Lower lobe of right lung (tissue), 2 donors: ENCODE data around the gene PTCD1. TPM values are rescaled to one million over a fixed set of nuclear protein-coding genes. Genes with fewer than 3 reads are reported as not detected.

ENCODE experiments used
- ATAC-seq, 2 donors: fragments of 200-7000 bp; cut with Tn5 transposase; one replicate each; pipeline ENCODE4 v1.9.1; 2020 to 2022; ENCODE audit warnings: mild to moderate bottlenecking in 2 of 2, moderate library complexity in 2 of 2
- DNase-seq: peaks from one replicate; pipeline ENCODE4 v3.0.0-alpha.2; 2020
- H3K27ac ChIP-seq: fragments of 200-600 bp; one replicate; pipeline ENCODE4 v1.8.0; 2022
- H3K27me3 ChIP-seq: fragments of 200-600 bp; one replicate; pipeline ENCODE4 v1.8.0; 2022; ENCODE audit warnings: low read depth
- H3K36me3 ChIP-seq: fragments of 200-600 bp; one replicate; pipeline ENCODE4 v1.8.0; 2022; ENCODE audit warnings: mild to moderate bottlenecking
- H3K4me1 ChIP-seq: fragments of 200-600 bp; one replicate; pipeline ENCODE4 v1.8.0; 2022
- H3K4me3 ChIP-seq: fragments of 200-600 bp; one replicate; pipeline ENCODE4 v1.8.0; 2022; ENCODE audit warnings: mild to moderate bottlenecking
- H3K9me3 ChIP-seq: fragments of 200-600 bp; one replicate; pipeline ENCODE4 v1.8.0; 2022
- intact Hi-C: fragments of 100-400 bp; cut with DNase I; formaldehyde crosslinking; loops from one replicate; pipeline ENCODE4 v1.11.0; 2022
- total RNA-seq: library from RNA; stranded (reverse); fragmentation: NEBNext Ultra II Directional; extraction: Animal tissue kit (Norgen Biotek cat#: 25700); gene quantifications from one replicate; pipeline ENCODE4 v1.2.1, GENCODE V29; 2021
- TF ChIP-seq, protein P1 (sequence below): fragments of 200-600 bp; IDR thresholded peaks from one replicate; pipeline ENCODE4 v1.8.0; 2022; ENCODE audit warnings: antibody characterized with exemption, mild to moderate bottlenecking
- donor health status: DM: no; HTN: yes; CAD: no; lungs with severe emphysema.

PTCD1 gene
- total RNA-seq, 1 donor from 2014 or later: 6.8 TPM

DNA sequence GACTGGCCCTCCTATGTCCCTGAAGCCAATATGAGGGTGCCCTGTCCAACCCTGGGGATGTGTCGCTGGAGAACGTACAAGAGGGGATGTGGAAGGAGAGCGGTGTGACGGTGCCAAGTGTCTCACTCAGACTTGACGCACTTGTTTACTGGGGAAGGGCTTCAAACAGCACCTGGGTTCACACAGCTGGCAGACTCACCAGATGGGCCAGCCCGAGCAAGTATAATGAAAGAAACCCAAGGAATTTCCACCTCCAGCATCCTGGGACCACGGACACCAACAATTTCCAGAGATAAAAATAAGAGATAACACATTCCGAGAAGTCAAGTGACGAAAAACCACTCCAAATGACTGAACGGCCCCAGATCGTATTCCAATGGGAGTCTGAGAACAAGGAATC, 22.1 kb upstream of the PTCD1 start:
- Histone ChIP-seq H3K27ac (no peak overlapping the region), H3K27me3 (no peaks in the 10 kb centered on the region), H3K4me3 (no peak overlapping the region), H3K9me3 (no peaks in the 10 kb centered on the region), H3K4me1 (peaks cover 31% of the 10 kb centered on the region), H3K36me3 (peaks cover 62% of the 10 kb centered on the region)
- DNase-seq (no peak), ATAC-seq (no peak)
- intact Hi-C loops: no loop called here
- TF ChIP-seq, protein P1, sequence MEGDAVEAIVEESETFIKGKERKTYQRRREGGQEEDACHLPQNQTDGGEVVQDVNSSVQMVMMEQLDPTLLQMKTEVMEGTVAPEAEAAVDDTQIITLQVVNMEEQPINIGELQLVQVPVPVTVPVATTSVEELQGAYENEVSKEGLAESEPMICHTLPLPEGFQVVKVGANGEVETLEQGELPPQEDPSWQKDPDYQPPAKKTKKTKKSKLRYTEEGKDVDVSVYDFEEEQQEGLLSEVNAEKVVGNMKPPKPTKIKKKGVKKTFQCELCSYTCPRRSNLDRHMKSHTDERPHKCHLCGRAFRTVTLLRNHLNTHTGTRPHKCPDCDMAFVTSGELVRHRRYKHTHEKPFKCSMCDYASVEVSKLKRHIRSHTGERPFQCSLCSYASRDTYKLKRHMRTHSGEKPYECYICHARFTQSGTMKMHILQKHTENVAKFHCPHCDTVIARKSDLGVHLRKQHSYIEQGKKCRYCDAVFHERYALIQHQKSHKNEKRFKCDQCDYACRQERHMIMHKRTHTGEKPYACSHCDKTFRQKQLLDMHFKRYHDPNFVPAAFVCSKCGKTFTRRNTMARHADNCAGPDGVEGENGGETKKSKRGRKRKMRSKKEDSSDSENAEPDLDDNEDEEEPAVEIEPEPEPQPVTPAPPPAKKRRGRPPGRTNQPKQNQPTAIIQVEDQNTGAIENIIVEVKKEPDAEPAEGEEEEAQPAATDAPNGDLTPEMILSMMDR: no peak

DNA sequence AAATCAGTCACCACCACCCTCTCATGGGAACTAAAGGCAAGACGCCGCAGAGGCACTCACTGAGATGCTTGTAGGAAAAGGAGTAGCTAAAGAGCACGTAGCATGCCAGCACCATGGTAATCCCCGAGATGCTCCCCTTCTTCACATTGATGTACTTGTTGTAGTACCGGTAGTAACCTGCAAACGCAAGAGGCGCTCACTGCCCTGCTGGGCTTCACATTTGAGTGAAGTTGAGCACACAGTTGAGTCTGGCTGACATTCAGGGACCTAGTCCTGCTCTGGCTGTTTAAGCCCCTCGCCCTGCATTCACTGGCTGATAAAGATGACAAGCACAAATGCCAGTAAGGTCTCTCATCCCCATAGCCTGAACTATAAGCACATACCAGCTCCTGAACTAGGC, 20.5 kb upstream of the PTCD1 start:
- intact Hi-C loops: no loop called here
- Histone ChIP-seq H3K9me3 (no peaks in the 10 kb centered on the region), H3K27ac (no peak overlapping the region), H3K4me3 (no peak overlapping the region), H3K4me1 (peaks cover 16% of the 10 kb centered on the region), H3K36me3 (peaks cover 76% of the 10 kb centered on the region), H3K27me3 (no peaks in the 10 kb centered on the region)
- ATAC-seq (no peak), DNase-seq (no peak)
- TF ChIP-seq, protein P1: no peak

DNA sequence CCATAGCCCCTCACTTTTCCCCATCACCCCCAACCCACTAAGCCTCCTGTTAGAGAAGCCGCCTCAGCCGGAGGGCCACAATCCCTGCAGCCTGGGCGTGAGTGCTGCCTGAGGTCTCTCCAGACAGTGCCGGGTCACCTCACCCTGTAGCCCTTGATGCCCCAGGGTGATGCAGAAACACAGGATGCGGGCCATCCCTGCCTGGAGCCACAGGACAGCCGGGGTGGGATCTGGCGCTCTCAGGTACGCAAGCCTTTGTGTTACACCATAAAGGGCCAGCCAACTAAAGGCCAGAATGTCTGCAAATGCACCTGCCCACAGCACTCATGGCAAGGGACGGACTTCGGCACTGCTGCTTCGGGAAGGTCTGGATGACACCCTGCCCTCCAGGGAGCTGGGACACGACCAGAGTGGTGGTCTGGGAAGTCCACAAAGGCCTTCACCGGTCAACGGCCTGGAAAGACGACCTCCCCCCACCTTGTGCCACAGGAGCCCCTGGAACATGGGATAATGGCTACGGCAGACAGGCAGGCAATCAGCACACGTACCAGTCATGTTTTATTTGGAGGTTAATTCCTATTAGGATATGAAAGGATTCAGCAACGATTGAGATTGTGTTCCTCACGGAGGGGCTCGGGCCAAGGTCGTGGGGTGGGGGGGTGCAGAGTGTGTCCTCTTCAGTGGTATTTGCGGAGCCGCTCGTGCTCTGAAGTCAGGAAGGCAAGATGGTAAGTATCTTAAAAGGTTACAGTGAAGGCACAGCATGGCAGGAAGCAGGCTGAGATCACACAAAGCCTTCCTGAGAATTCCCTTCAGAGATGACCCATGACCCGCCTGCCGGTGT, 19.3 kb upstream of the PTCD1 start:
- H3K4me1 ChIP-seq: peaks cover 11% of the 10 kb centered on the region
- DNase-seq (no peak), ATAC-seq (no peak)
- intact Hi-C loops: no loop called here
- H3K4me3 ChIP-seq: no peak overlapping the region
- H3K9me3 ChIP-seq: no peaks in the 10 kb centered on the region
- H3K36me3 ChIP-seq: peaks cover 79% of the 10 kb centered on the region
- TF ChIP-seq, protein P1: no peak
- H3K27me3 ChIP-seq: no peaks in the 10 kb centered on the region
- H3K27ac ChIP-seq: no peak overlapping the region

DNA sequence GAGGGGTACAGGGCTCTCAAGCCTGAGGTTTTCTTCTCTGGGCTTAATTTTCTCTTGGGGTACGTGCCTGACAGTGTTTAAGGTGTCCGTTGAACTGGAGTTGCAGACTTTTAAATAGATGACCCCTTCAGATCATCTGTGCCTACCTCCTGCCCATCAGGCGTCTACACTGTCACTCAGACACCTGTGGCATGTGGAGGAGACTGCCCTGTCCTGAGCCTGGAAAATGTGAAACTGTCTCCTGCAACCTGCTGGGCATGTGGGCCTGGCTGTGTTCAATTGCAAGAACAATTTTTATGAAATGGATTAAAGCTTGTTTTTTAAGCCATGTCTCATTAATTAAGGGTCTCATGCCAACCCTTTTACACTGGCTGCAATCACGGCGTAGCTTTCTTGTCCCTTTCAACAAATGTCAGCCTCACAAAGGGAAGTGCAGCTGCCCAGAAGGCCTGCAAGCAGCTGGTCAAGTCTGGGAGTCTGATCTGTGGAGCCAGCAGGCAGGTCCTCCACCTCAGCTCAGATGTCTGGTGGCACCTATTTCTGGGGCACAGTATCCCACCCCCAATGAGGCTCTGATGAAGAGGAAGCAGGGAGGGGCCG, 18.6 kb upstream of the PTCD1 start:
- intact Hi-C loops: no loop called here
- Histone ChIP-seq H3K27me3 (no peaks in the 10 kb centered on the region), H3K4me3 (no peak overlapping the region), H3K4me1 (peaks cover 11% of the 10 kb centered on the region), H3K27ac (no peak overlapping the region), H3K9me3 (no peaks in the 10 kb centered on the region), H3K36me3 (peaks cover 86% of the 10 kb centered on the region)
- TF ChIP-seq, protein P1: no peak
- ATAC-seq (no peak), DNase-seq (no peak)

DNA sequence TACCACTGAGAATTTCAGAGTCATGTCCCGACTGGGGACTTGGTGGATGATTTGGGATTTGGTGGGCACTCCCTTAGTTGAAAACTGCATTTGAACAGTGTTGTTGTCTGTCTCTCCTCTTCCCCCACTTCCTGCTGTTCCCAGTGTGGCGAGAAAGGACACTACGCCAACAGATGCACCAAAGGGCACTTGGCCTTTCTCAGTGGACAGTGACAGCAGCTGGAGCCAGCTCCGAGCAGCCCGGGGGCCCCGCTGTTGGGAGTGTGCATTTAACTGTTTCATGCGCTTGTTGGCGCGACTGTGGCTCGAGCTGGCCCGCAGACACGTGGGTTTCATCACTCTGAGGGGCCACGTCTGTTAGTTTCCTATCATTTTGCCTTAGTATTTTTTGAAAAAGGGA, 17.7 kb upstream of the PTCD1 start:
- ATAC-seq: no peak
- intact Hi-C loops: no loop called here
- no peaks in the 10 kb centered on the region for H3K27me3 ChIP-seq
- peaks cover 11% of the 10 kb centered on the region for H3K4me1 ChIP-seq
- no peak for DNase-seq
- H3K4me3 ChIP-seq: no peak overlapping the region
- H3K36me3 ChIP-seq: peaks cover 94% of the 10 kb centered on the region
- TF ChIP-seq, protein P1: no peak
- no peak overlapping the region for H3K27ac ChIP-seq
- no peaks in the 10 kb centered on the region for H3K9me3 ChIP-seq
